SU-DHL-6 (cell line): ENCODE results near the gene PKHD1.

Experiments used
- EZH2phosphoT487 ChIP-seq: fragments of 200-600 bp; sonication (generic), shearing (Covaris generic); conservative IDR thresholded peaks from 2 replicates; pipeline ENCODE4 v1.6.1; 2018; ENCODE audit warnings: mild to moderate bottlenecking, antibody characterized with exemption, low read length, moderate library complexity, mixed read lengths
- TF ChIP-seq, protein P1 (sequence below): fragments of 200-600 bp; sonication (generic); IDR thresholded peaks from one replicate; pipeline ENCODE4 v1.5.1; 2017; ENCODE audit warnings: antibody characterized with exemption, mild to moderate bottlenecking, low read length, moderate library complexity; ENCODE audit not compliant: insufficient read depth, poor library complexity, severe bottlenecking

DNA sequence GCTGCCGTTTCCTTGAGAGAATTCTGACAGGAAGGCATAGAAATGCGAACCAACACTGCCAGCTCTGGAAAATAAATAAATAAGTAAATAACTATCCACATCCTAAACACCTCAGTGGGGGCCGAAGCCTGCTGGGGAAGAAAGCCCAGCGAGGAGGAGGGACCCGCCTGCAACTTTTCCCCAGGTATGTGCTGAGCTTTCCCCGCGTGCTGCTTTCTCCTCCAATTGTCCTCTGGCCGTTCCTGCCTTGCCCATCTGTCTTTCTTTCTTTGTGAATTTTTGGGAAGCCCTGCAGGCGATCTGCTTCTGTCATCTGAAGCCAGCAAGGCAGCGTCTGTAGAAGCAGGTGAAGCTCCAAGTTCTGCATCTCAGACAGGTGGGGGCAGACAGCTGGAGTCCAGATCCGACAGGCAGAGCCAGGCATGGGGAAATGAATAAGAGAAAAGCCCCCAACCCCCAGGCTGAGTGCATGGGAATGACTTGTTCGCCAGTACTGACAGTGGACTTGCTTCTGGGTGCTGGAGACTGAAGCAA, 49.6 kb upstream of the PKHD1 start:
- TF ChIP-seq, protein P1, sequence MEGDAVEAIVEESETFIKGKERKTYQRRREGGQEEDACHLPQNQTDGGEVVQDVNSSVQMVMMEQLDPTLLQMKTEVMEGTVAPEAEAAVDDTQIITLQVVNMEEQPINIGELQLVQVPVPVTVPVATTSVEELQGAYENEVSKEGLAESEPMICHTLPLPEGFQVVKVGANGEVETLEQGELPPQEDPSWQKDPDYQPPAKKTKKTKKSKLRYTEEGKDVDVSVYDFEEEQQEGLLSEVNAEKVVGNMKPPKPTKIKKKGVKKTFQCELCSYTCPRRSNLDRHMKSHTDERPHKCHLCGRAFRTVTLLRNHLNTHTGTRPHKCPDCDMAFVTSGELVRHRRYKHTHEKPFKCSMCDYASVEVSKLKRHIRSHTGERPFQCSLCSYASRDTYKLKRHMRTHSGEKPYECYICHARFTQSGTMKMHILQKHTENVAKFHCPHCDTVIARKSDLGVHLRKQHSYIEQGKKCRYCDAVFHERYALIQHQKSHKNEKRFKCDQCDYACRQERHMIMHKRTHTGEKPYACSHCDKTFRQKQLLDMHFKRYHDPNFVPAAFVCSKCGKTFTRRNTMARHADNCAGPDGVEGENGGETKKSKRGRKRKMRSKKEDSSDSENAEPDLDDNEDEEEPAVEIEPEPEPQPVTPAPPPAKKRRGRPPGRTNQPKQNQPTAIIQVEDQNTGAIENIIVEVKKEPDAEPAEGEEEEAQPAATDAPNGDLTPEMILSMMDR = no peak
- no peak for TF ChIP-seq EZH2phosphoT487
